Activated effector memory CD4-positive, alpha-beta T cell treated with anti-CD3 and anti-CD28 coated beads, Interleukin-2, amount 50 U/mL, for 16 hours (primary cell): ENCODE measurements around the gene RNF138.

Experiments used
- DNase-seq: peaks from one replicate; pipeline ENCODE4 v3.0.0-alpha.2; 2020

Gene RNF138

DNA sequence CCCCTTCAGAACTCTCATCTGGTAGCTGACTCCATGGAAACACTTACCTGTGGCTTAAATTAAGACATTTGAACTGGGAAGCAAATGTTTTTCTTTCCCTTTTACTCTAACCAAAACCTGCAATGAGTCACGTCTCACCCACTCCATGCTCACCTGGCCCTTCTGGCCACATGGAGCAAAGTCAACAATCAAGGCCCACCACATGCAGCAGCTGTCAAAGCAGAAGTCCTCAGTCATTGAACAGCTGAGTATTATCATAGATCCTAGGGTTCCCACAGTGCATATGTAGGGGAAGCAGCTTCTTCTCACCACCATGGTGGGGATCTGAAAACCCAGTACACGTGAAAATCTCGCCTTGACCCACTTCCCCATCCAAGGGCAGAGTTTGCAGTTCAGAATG lies 85.9 kb downstream of the RNF138 start:
- DNase-seq, result no peak
